NB4 (cell line): Measurements from ENCODE around the gene MGAT3.

ENCODE experiments used
- CTCF ChIP-seq: IDR thresholded peaks from one replicate; pipeline ENCODE4 v1.5.1; 2012; ENCODE audit warnings: low read depth, low read length
- MAX ChIP-seq: IDR thresholded peaks from 2 replicates; pipeline ENCODE4 v1.6.1; 2011; ENCODE audit warnings: low read depth, low read length
- POLR2A ChIP-seq: IDR thresholded peaks from 2 replicates; pipeline ENCODE4 v1.6.1; 2011; ENCODE audit warnings: mild to moderate bottlenecking; ENCODE audit not compliant: insufficient read length; ENCODE audit errors: extremely low read depth

- TF ChIP-seq POLR2A (no peak), CTCF (no peak), MAX (no peak)
These were observed 4.1 kb upstream of the MGAT3 start for GRCh38 chr22:39452740-39453040.
